ENCODE results near the gene DTNB.

DTNB gene

GRCh38 chr2:25380586-25381375 lies 292.6 kb downstream of the DTNB start:
- H3K4me3 ChIP-seq (ENCODE audit: extremely low read depth, insufficient read depth, low read length, poor library complexity, severe bottlenecking) = no peak overlapping the region
- H3K27ac ChIP-seq (ENCODE audit: low read depth, low read length, severe bottlenecking) = no peak overlapping the region
- H3K4me1 ChIP-seq (ENCODE audit: control insufficient read depth, insufficient read depth, low read length, poor library complexity, severe bottlenecking) = peaks cover 19% of the 10 kb centered on the region
- no peaks in the 10 kb centered on the region for H3K9me3 ChIP-seq (ENCODE audit: control insufficient read depth, low read length)
- H3K36me3 ChIP-seq (ENCODE audit: control insufficient read depth, insufficient read depth, low read length) = no peaks in the 10 kb centered on the region
- WGBS, 2 experiments (ENCODE audit: insufficient coverage in 2 of 2) = 92 to 93% methylated on average over 8 to 12 of the region's 12 CpGs

- peaks cover 19% of the 10 kb centered on the region for H3K4me1 ChIP-seq (ENCODE audit: control insufficient read depth, insufficient read depth, low read length, poor library complexity, severe bottlenecking)
- H3K4me3 ChIP-seq (ENCODE audit: extremely low read depth, insufficient read depth, low read length, poor library complexity, severe bottlenecking) = no peak overlapping the region
- H3K9me3 ChIP-seq (ENCODE audit: control insufficient read depth, low read length) = no peaks in the 10 kb centered on the region
- WGBS, 2 experiments (ENCODE audit: insufficient coverage in 2 of 2) = 88 to 100% methylated on average over 4 to 5 of the region's 5 CpGs
- H3K27ac ChIP-seq (ENCODE audit: low read depth, low read length, severe bottlenecking) = no peak overlapping the region
- no peaks in the 10 kb centered on the region for H3K36me3 ChIP-seq (ENCODE audit: control insufficient read depth, insufficient read depth, low read length)
These were observed 293.4 kb downstream of the DTNB start for GRCh38 chr2:25380023-25380422.

DNA sequence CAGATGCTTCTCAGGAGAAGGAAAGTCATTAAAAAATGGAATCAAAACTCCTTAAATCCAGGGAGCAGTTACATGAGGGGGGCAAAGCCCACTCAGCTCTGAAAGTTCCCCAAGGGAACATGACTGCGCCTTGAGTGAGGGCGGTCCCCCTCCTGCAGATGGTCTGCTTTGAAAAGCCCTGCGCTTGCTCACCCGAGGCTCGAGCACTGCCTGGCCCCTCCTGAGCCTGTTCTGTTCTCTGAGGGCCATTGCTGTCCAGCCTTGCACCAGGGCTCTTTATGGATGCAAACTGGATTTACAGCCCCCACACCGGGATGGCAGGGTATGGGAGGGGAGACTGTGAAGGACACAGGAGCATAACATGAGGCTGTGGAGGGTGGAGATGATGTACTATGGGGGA lies 293.8 kb downstream of the DTNB start:
- Histone ChIP-seq H3K4me3 (ENCODE audit: extremely low read depth, insufficient read depth, low read length, poor library complexity, severe bottlenecking) (no peak overlapping the region), H3K27ac (ENCODE audit: low read depth, low read length, severe bottlenecking) (no peak overlapping the region), H3K9me3 (ENCODE audit: control insufficient read depth, low read length) (no peaks in the 10 kb centered on the region), H3K4me1 (ENCODE audit: control insufficient read depth, insufficient read depth, low read length, poor library complexity, severe bottlenecking) (peaks cover 19% of the 10 kb centered on the region), H3K36me3 (ENCODE audit: control insufficient read depth, insufficient read depth, low read length) (no peaks in the 10 kb centered on the region)
- WGBS, 2 experiments (ENCODE audit: insufficient coverage in 2 of 2) = 80 to 89% methylated on average over 6 of the region's 6 CpGs

DNA sequence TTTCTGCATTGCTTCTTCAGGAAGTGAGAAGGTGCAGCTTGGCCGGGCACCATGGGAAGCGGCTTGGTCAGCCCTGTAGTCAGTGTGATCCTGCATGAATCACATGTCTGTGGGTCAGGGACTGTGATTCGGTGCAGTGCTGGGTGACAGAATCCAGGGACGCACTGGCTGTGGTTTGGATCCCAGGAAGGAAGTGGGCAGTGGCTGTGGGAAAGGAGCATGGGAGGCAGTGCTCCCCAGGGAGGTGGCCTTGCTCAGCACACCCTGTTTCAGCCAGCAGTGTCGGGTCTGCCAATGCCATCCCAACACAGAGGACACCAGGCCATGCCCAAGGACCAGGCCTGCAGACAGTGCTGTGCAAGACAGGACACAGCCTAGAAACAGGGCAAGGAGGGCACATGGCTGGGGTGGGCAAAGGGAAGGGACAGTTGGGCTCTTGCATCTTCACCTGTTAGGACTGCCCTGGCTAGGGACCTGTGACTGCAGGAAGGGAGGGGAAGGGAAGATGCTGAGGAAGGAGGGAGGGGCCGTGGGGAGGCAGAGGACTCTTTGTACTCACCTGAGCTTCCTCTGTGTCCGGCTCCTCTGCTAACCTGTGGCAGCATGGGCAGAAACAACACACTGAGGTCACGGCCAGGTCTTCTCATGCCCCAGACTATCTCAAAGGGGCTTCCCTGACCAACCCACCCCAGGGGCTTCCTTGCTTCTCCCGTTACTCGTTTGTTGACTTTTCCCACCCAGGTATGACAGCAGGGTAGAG lies 294.5 kb downstream of the DTNB start:
- Histone ChIP-seq H3K36me3 (ENCODE audit: control insufficient read depth, insufficient read depth, low read length) (no peaks in the 10 kb centered on the region), H3K9me3 (ENCODE audit: control insufficient read depth, low read length) (no peaks in the 10 kb centered on the region), H3K4me3 (ENCODE audit: extremely low read depth, insufficient read depth, low read length, poor library complexity, severe bottlenecking) (no peak overlapping the region), H3K27ac (ENCODE audit: low read depth, low read length, severe bottlenecking) (no peak overlapping the region), H3K4me1 (ENCODE audit: control insufficient read depth, insufficient read depth, low read length, poor library complexity, severe bottlenecking) (peaks cover 19% of the 10 kb centered on the region)
- WGBS, 2 experiments (ENCODE audit: insufficient coverage in 2 of 2) = 82 to 94% methylated on average over 8 to 9 of the region's 10 CpGs

- WGBS, 2 experiments (ENCODE audit: insufficient coverage in 2 of 2) = 91 to 94% methylated on average over 18 to 22 of the region's 22 CpGs
- H3K4me1 ChIP-seq (ENCODE audit: control insufficient read depth, insufficient read depth, low read length, poor library complexity, severe bottlenecking) = peaks cover 19% of the 10 kb centered on the region
- no peak overlapping the region for H3K4me3 ChIP-seq (ENCODE audit: extremely low read depth, insufficient read depth, low read length, poor library complexity, severe bottlenecking)
- no peaks in the 10 kb centered on the region for H3K36me3 ChIP-seq (ENCODE audit: control insufficient read depth, insufficient read depth, low read length)
- H3K27ac ChIP-seq (ENCODE audit: low read depth, low read length, severe bottlenecking) = no peak overlapping the region
- no peaks in the 10 kb centered on the region for H3K9me3 ChIP-seq (ENCODE audit: control insufficient read depth, low read length)
These were observed 295.5 kb downstream of the DTNB start for GRCh38 chr2:25377822-25378421.

DNA sequence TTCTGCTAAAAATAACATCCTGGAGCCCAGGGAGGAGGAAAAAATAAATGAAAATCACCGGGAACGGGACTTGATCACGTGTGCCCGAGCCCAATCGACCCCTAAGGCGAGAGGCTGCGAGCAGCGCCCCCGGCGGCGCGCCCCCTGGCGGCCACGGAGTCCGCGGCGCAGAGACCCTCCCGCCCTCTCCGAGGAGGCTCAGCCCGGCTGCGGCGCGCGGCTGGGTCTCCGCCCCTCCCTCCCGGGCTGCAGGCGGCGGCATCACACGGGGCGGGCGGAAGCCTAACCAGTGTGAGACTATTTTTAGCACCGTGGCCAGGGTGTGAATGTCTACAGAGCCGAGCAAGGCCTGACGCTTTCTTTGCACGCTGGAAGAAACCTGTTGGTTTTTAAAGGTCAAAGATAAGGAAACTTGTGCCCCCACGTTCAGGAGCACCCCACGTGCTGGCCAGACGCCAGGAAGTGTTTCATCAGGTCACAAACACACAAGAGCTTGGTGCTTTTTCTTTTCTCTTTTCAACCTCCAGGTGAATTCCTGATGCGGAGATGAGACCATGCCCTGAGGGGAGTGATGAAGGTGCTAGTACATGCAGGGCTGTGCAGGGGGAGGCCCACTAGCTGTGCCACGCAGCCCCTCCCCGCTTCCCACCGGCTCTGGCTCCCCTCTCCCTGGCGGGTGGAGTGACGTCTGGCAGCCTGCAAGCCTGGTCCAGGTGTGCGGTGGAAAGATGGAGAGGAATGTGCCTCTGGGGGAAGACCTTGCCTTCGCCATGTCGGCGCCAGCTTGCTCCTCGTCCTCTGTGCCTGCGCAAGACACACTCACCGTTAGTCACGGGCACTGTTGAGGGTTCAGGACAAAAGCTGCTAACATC lies 296.4 kb downstream of the DTNB start:
- Histone ChIP-seq H3K27ac (ENCODE audit: low read depth, low read length, severe bottlenecking) (no peak overlapping the region), H3K36me3 (ENCODE audit: control insufficient read depth, insufficient read depth, low read length) (no peaks in the 10 kb centered on the region), H3K4me1 (ENCODE audit: control insufficient read depth, insufficient read depth, low read length, poor library complexity, severe bottlenecking) (peaks cover 19% of the 10 kb centered on the region), H3K9me3 (ENCODE audit: control insufficient read depth, low read length) (no peaks in the 10 kb centered on the region), H3K4me3 (ENCODE audit: extremely low read depth, insufficient read depth, low read length, poor library complexity, severe bottlenecking) (no peak overlapping the region)
- WGBS, 2 experiments (ENCODE audit: insufficient coverage in 2 of 2) = 18% methylated on average over 41 of the region's 52 CpGs

- H3K27ac ChIP-seq (ENCODE audit: low read depth, low read length, severe bottlenecking) = no peak overlapping the region
- peaks cover 19% of the 10 kb centered on the region for H3K4me1 ChIP-seq (ENCODE audit: control insufficient read depth, insufficient read depth, low read length, poor library complexity, severe bottlenecking)
- H3K9me3 ChIP-seq (ENCODE audit: control insufficient read depth, low read length) = no peaks in the 10 kb centered on the region
- 87 to 88% methylated on average over 12 to 15 of the region's 16 CpGs for WGBS, 2 experiments (ENCODE audit: insufficient coverage in 2 of 2)
- H3K36me3 ChIP-seq (ENCODE audit: control insufficient read depth, insufficient read depth, low read length) = no peaks in the 10 kb centered on the region
- no peak overlapping the region for H3K4me3 ChIP-seq (ENCODE audit: extremely low read depth, insufficient read depth, low read length, poor library complexity, severe bottlenecking)
These were observed 297.3 kb downstream of the DTNB start for GRCh38 chr2:25375989-25376545.

GRCh38 chr2:25375371-25375988 lies 297.9 kb downstream of the DTNB start:
- H3K4me3 ChIP-seq (ENCODE audit: extremely low read depth, insufficient read depth, low read length, poor library complexity, severe bottlenecking) = no peak overlapping the region
- WGBS, 2 experiments (ENCODE audit: insufficient coverage in 2 of 2) = 91 to 92% methylated on average over 17 of the region's 17 CpGs
- no peak overlapping the region for H3K27ac ChIP-seq (ENCODE audit: low read depth, low read length, severe bottlenecking)
- H3K36me3 ChIP-seq (ENCODE audit: control insufficient read depth, insufficient read depth, low read length) = no peaks in the 10 kb centered on the region
- H3K9me3 ChIP-seq (ENCODE audit: control insufficient read depth, low read length) = no peaks in the 10 kb centered on the region
- H3K4me1 ChIP-seq (ENCODE audit: control insufficient read depth, insufficient read depth, low read length, poor library complexity, severe bottlenecking) = peaks cover 19% of the 10 kb centered on the region

DNA sequence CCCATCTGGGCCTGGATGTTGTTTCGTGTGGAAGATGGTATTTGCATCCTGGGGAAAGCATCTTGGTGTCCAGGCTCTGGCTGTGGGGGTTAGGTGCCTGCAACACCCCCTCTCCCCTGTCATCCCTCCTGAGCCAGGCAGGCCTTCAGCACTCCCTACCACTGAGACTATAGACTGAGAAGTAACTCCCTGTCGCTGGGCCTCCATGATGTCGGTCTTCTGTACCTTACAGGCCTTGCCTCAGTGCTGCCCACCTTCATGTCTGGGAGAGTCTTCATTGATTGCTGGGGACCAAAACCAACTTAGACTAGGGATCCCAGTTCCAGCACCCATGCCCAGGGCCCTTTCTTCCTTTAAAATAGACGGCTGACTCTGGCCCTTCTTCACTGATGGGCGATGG lies 298.6 kb downstream of the DTNB start:
- H3K4me1 ChIP-seq (ENCODE audit: control insufficient read depth, insufficient read depth, low read length, poor library complexity, severe bottlenecking) = peaks cover 19% of the 10 kb centered on the region
- no peak overlapping the region for H3K27ac ChIP-seq (ENCODE audit: low read depth, low read length, severe bottlenecking)
- no peak overlapping the region for H3K4me3 ChIP-seq (ENCODE audit: extremely low read depth, insufficient read depth, low read length, poor library complexity, severe bottlenecking)
- H3K36me3 ChIP-seq (ENCODE audit: control insufficient read depth, insufficient read depth, low read length) = no peaks in the 10 kb centered on the region
- no peaks in the 10 kb centered on the region for H3K9me3 ChIP-seq (ENCODE audit: control insufficient read depth, low read length)
- WGBS, 2 experiments (ENCODE audit: insufficient coverage in 2 of 2) = 96 to 99% methylated on average over 5 of the region's 5 CpGs

- WGBS, 2 experiments (ENCODE audit: insufficient coverage in 2 of 2) = 91 to 100% methylated on average over 1 to 4 of the region's 4 CpGs
- no peak overlapping the region for H3K4me3 ChIP-seq (ENCODE audit: extremely low read depth, insufficient read depth, low read length, poor library complexity, severe bottlenecking)
- no peak overlapping the region for H3K27ac ChIP-seq (ENCODE audit: low read depth, low read length, severe bottlenecking)
- H3K4me1 ChIP-seq (ENCODE audit: control insufficient read depth, insufficient read depth, low read length, poor library complexity, severe bottlenecking) = peaks cover 19% of the 10 kb centered on the region
- no peaks in the 10 kb centered on the region for H3K9me3 ChIP-seq (ENCODE audit: control insufficient read depth, low read length)
- no peaks in the 10 kb centered on the region for H3K36me3 ChIP-seq (ENCODE audit: control insufficient read depth, insufficient read depth, low read length)
These were observed 299.0 kb downstream of the DTNB start for GRCh38 chr2:25374411-25374810.
